HG03432 (cell line): Measurements from ENCODE around the gene SLFN13.
A peak's percentile ranks its signal among the peaks of the same experiment; 100 is the strongest.
"Not testable (repeated sequence)": the region's sequence is repeated elsewhere in the genome, so short reads cannot be mapped to it uniquely, and the experiment has no call there.

Source experiments
- ATAC-seq: cut with Tn5 transposase; IDR thresholded peaks from one replicate; pipeline ENCODE4 v1.9.1; 2021; ENCODE audit warnings: mild to moderate bottlenecking, moderate library complexity; ENCODE audit not compliant: unreplicated experiment

The SLFN13 gene

GRCh38 chr17:35448214-35448898 is at the start of gene SLFN13:
SLFN13 (minus strand) TSS chr17:35448766; CDS start chr17:35445680, 3,086 bp downstream.
- peak; percentile 71 for ATAC-seq

GRCh38 chr17:35496451-35497290 is 48.1 kb upstream of the SLFN13 start:
- ATAC-seq: no peak

- no peak for ATAC-seq
Measured at GRCh38 chr17:35493040-35493439, 44.5 kb upstream of the SLFN13 start.

GRCh38 chr17:35491417-35491816 is 42.9 kb upstream of the SLFN13 start:
- no peak for ATAC-seq

- ATAC-seq: no peak
Measured at GRCh38 chr17:35489944-35490343, 41.4 kb upstream of the SLFN13 start.

- ATAC-seq: no peak
Measured at GRCh38 chr17:35488991-35489390, 40.4 kb upstream of the SLFN13 start.

GRCh38 chr17:35486920-35487732 is 38.6 kb upstream of the SLFN13 start:
- ATAC-seq: peak; percentile 64

GRCh38 chr17:35479271-35479670 is 30.7 kb upstream of the SLFN13 start:
- no peak for ATAC-seq

GRCh38 chr17:35477248-35477647 is 28.7 kb upstream of the SLFN13 start:
- no peak for ATAC-seq

- no peak for ATAC-seq
Measured at GRCh38 chr17:35476283-35476820, 27.8 kb upstream of the SLFN13 start.

GRCh38 chr17:35468475-35468874 is 19.9 kb upstream of the SLFN13 start:
- no peak for ATAC-seq

GRCh38 chr17:35467824-35468223 is 19.3 kb upstream of the SLFN13 start:
- ATAC-seq: no peak

GRCh38 chr17:35460354-35460851 is 11.8 kb upstream of the SLFN13 start:
- ATAC-seq: peak; percentile 82

- ATAC-seq: not testable (repeated sequence)
Measured at GRCh38 chr17:35454035-35454434, 5.5 kb upstream of the SLFN13 start.

GRCh38 chr17:35453171-35453570 is 4.6 kb upstream of the SLFN13 start:
- ATAC-seq: no peak

GRCh38 chr17:35449371-35449931 is 885 bp upstream of the SLFN13 start:
- ATAC-seq: no peak

- peak; percentile 4 for ATAC-seq
Measured at GRCh38 chr17:35448899-35449227, 297 bp upstream of the SLFN13 start.

GRCh38 chr17:35447499-35447898 is 1.1 kb downstream of the SLFN13 start:
- ATAC-seq: no peak

- no peak for ATAC-seq
Measured at GRCh38 chr17:35438433-35438832, 10.1 kb downstream of the SLFN13 start.

GRCh38 chr17:35433075-35433894 is 15.3 kb downstream of the SLFN13 start:
- no peak for ATAC-seq
